RWPE1 (cell line): ENCODE data around the gene PET100.

ENCODE experiments used
- CTCF ChIA-PET: fragments of 350-600 bp; sonication (Branson Sonifier 250); formaldehyde crosslinking; extraction: SDS; loops from one replicate; lab custom pipeline; 2021; lab: Yijun Ruan, JAX
- POLR2A ChIA-PET: fragments of 400-600 bp; formaldehyde crosslinking; extraction: SDS; loops from one replicate; lab custom pipeline; 2020; ENCODE audit warnings: antibody characterized with exemption; ENCODE audit not compliant: low non-redundant PET; lab: Yijun Ruan, JAX
- DNase-seq: peaks from one replicate; pipeline ENCODE4 v3.0.0; 2012; ENCODE audit warnings: low spot score
- H3K27ac ChIP-seq: fragments of 450-650 bp; 2 replicates; pipeline ENCODE4 v1.5.1; 2017
- CTCF ChIP-seq: fragments of 450-650 bp; conservative IDR thresholded peaks from 2 replicates; pipeline ENCODE4 v1.5.1; 2017; ENCODE audit warnings: low read depth, mild to moderate bottlenecking

PET100 gene

DNA sequence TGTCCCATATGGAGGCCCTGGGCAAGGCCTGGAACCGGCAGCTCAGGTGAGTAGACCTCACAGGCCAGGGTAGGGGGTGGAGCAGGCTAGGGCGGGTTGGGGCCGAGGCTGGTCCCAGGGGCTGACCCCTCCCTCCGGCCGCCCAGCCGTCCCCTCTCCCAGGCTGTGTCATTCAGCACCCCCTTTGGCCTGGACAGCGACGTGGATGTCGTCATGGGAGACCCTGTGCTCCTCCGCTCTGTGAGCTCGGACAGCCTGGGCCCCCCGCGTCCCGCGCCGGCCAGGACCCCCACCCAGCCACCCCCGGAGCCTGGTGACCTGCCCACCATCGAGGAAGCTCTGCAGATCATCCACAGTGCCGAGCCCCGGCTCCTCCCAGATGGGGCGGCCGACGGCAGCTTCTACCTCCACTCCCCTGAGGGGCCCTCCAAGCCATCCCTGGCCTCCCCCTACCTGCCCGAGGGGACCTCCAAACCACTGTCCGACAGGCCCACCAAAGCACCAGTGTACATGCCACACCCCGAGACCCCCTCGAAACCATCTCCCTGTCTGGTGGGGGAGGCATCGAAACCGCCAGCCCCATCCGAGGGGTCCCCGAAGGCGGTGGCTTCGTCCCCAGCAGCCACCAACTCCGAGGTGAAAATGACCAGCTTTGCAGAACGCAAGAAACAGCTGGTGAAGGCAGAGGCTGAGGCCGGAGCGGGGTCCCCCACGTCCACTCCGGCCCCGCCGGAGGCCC, 17.9 kb upstream of the PET100 start:
- POLR2A ChIA-PET = interaction anchor here (0.6 kb wide), 1 partner anchor 26 kb away, joined by 5 read pairs; no protein-coding TSS in a partner anchor
- CTCF ChIA-PET = no interaction called here
- no peak for TF ChIP-seq CTCF
- H3K27ac ChIP-seq = no peak overlapping the region
- no peak for DNase-seq

GRCh38 chr19:7612282-7613274, 17.0 kb upstream of the PET100 start:
- CTCF ChIA-PET = no interaction called here
- POLR2A ChIA-PET = no interaction called here
- TF ChIP-seq CTCF = no peak
- DNase-seq = no peak
- H3K27ac ChIP-seq = no peak overlapping the region

DNA sequence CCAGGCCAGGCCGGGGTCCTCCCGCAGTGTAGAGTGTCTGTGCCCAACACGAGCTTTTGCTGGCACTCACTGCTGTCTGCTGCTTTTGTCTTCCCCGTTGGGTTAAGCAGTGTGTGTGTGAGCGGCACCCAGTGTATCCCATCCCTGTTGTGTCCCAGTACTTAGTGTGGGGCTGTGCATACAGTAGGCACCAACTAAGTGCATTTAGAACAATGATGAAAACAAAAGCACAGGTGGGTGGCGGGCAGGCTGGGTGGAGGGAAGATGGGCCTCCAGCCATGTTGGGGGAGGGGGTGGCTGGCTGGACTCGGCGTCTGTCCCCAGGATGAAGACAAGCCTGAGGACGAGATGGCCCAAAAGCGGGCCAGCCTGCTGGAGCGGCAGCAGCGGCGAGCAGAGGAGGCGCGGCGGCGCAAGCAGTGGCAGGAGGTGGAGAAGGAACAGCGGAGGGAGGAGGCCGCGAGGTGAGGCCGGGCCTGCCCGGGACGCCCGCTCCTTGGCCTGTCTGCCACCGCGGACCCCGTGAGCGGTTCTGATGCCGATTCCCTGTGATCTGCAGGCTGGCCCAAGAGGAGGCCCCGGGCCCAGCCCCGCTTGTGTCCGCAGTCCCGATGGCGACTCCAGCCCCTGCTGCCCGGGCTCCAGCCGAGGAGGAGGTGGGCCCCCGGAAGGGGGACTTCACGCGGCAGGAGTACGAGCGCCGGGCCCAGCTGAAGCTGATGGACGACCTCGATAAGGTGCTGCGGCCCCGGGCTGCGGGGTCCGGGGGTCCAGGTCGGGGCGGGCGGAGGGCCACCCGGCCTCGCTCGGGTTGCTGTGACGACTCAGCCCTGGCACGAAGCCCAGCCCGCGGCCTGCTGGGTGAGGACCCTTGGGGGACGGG, 14.5 kb upstream of the PET100 start:
- ChIA-PET CTCF (no interaction called here), POLR2A (no interaction called here)
- no peak for DNase-seq
- TF ChIP-seq CTCF = no peak
- no peak overlapping the region for H3K27ac ChIP-seq

GRCh38 chr19:7617172-7617571, 12.4 kb upstream of the PET100 start:
- POLR2A ChIA-PET = no interaction called here

DNA sequence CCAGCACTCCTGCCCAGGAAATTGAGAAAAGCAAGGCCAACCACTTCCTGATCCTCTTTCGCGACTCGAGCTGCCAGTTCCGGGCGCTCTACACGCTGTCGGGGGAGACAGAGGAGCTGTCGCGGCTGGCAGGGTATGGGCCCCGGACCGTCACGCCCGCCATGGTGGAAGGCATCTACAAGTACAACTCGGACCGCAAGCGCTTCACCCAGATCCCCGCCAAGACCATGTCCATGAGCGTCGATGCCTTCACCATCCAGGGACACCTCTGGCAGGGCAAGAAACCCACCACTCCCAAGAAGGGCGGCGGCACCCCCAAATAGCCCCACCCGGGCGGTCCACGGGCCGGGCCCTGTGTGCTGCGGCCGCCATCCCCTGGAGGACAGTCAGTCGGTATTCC, 11.9 kb upstream of the PET100 start:
- no peak for DNase-seq
- TF ChIP-seq CTCF = no peak
- ChIA-PET POLR2A (no interaction called here), CTCF (interaction anchor here (0.6 to 1.6 kb wide), 4 partner anchors 9 to 49 kb away, joined by 3 to 7 read pairs (median 5); no protein-coding TSS in a partner anchor)
- peak overlapping the region; percentile 41 for H3K27ac ChIP-seq

More at GRCh38 chr19:7617172-7617571, 12.4 kb upstream of the PET100 start:
- no peak for DNase-seq
- CTCF ChIA-PET = interaction anchor here (0.6 to 0.7 kb wide), 2 partner anchors 20 to 1649 kb away, joined by 3 read pairs; no protein-coding TSS in a partner anchor
- TF ChIP-seq CTCF = no peak
- H3K27ac ChIP-seq = 0 out of 2 replicates have a peak overlapping the region, but pooled peaks have one; percentile 12
